Uterus (tissue), 2 donors: ENCODE data around the gene DHRS1.

ENCODE experiments used
- CTCF ChIP-seq, 4 experiments: fragments of 200-600 bp in 2 of 4; fragments of 450-650 bp in 2 of 4; sonication (generic) in 2 of 4; IDR thresholded peaks; one replicate each; pipeline ENCODE4 v1.5.1; 2016 to 2019; ENCODE audit warnings: antibody characterized with exemption in 4 of 4, mild to moderate bottlenecking in 2 of 4, moderate library complexity in 1 of 4
- POLR2A ChIP-seq, 2 donors: fragments of 450-650 bp; IDR thresholded peaks; one replicate each; pipeline ENCODE4 v1.6.1; 2016; ENCODE audit warnings: antibody characterized with exemption in 2 of 2, mild to moderate bottlenecking in 1 of 2, moderate library complexity in 1 of 2

GRCh38 chr14:24260026-24260779 lies 39.4 kb downstream of the DHRS1 start:
- no peak for TF ChIP-seq CTCF (IDR thresholded peaks at IDR 0.05)
- TF ChIP-seq POLR2A (IDR thresholded peaks at IDR 0.05): no peak
